OCI-LY7 (cell line): ENCODE data around the gene C6orf132. TPM values are rescaled to one million over a fixed set of nuclear protein-coding genes. Genes with fewer than 3 reads are reported as not detected.
A peak's percentile ranks its signal among the peaks of the same experiment; 100 is the strongest.

Experiments
- BruUV-seq: library from RNA; stranded (reverse); fragments of 400-500 nt; replicated peaks from 2 replicates; lab custom pipeline; 2021; lab: Mats Ljungman, UMichigan
- CTCF ChIA-PET: fragments of 300-600 bp; sonication (Branson Sonifier 250); formaldehyde crosslinking; loops from one replicate; lab custom pipeline; 2022; ENCODE audit warnings: antibody characterized with exemption; ENCODE audit not compliant: unreplicated experiment; lab: Charles Lee
- POLR2A ChIA-PET: fragments of 300-600 bp; sonication (Branson Sonifier 250); formaldehyde crosslinking; loops from one replicate; lab custom pipeline; 2022; ENCODE audit warnings: antibody characterized with exemption; lab: Charles Lee
- DNase-seq: peaks from one replicate; pipeline ENCODE4 v3.0.0-alpha.2; 2015; ENCODE audit warnings: low spot score
- H2AFZ ChIP-seq: fragments of 200-600 bp; sonication (generic), shearing (Covaris generic); 2 replicates; pipeline ENCODE4 v1.6.1; 2014; ENCODE audit warnings: mild to moderate bottlenecking, antibody characterized with exemption, low read length, moderate library complexity
- H3K27ac ChIP-seq: fragments of 200-600 bp; sonication (generic); 2 replicates; pipeline ENCODE4 v1.5.1; 2014; ENCODE audit warnings: mixed run types, low read depth, mild to moderate bottlenecking, moderate library complexity, low read length, inconsistent platforms; ENCODE audit not compliant: poor library complexity, severe bottlenecking
- H3K36me3 ChIP-seq: fragments of 200-600 bp; sonication (generic); 2 replicates; pipeline ENCODE4 v1.6.1; 2014; ENCODE audit warnings: mild to moderate bottlenecking, antibody characterized with exemption, low read length, moderate library complexity, mixed read lengths; ENCODE audit not compliant: insufficient read depth
- H3K4me1 ChIP-seq: fragments of 200-600 bp; sonication (generic); 2 replicates; pipeline ENCODE4 v1.5.1; 2014; ENCODE audit warnings: mild to moderate bottlenecking, low read length; ENCODE audit not compliant: insufficient read depth, poor library complexity, severe bottlenecking
- H3K4me2 ChIP-seq: fragments of 200-600 bp; sonication (generic); 2 replicates; pipeline ENCODE4 v1.6.1; 2014; ENCODE audit warnings: mild to moderate bottlenecking, low read length
- H3K4me3 ChIP-seq: fragments of 200-600 bp; sonication (generic); 2 replicates; pipeline ENCODE4 v1.5.1; 2014; ENCODE audit warnings: mild to moderate bottlenecking, low read depth, low read length; ENCODE audit not compliant: poor library complexity, severe bottlenecking
- H3K79me2 ChIP-seq: fragments of 200-600 bp; sonication (generic); 2 replicates; pipeline ENCODE4 v1.6.1; 2016; ENCODE audit warnings: low read depth, mild to moderate bottlenecking, low read length, moderate library complexity, mixed read lengths; ENCODE audit not compliant: insufficient read depth
- H3K9me2 ChIP-seq: fragments of 200-600 bp; sonication (generic); 2 replicates; pipeline ENCODE4 v1.6.1; 2016; ENCODE audit warnings: mild to moderate bottlenecking, low read length, mixed read lengths; ENCODE audit not compliant: insufficient read depth
- H3K9me3 ChIP-seq: fragments of 200-600 bp; sonication (generic); 2 replicates; pipeline ENCODE4 v1.6.1; 2014; ENCODE audit warnings: mild to moderate bottlenecking, mixed run types, low read length, mixed read lengths
- H4K20me1 ChIP-seq: fragments of 200-600 bp; sonication (generic); 2 replicates; pipeline ENCODE4 v1.6.1; 2014; ENCODE audit warnings: mild to moderate bottlenecking, antibody characterized with exemption, low read length, moderate library complexity, mixed read lengths; ENCODE audit not compliant: insufficient read depth
- CTCF ChIP-seq: fragments of 200-600 bp; sonication (generic); conservative IDR thresholded peaks from 2 replicates; pipeline ENCODE4 v1.5.1; 2014; ENCODE audit warnings: mild to moderate bottlenecking, antibody characterized with exemption, low read length, moderate library complexity, mixed read lengths
- EZH2phosphoT487 ChIP-seq: fragments of 200-600 bp; sonication (generic); IDR thresholded peaks from 2 replicates; pipeline ENCODE4 v1.6.1; 2018; ENCODE audit warnings: low read depth, borderline replicate concordance, mild to moderate bottlenecking, mixed run types, antibody characterized with exemption, low read length, moderate library complexity, mixed read lengths
- intact Hi-C: fragments of 100-400 bp; cut with micrococcal nuclease; formaldehyde crosslinking; loops from one replicate; pipeline ENCODE4 v1.10.0; 2022; ENCODE audit not compliant: unreplicated experiment
- total RNA-seq, 2 experiments: library from RNA; depleted of rRNA in 1 of 2; stranded (reverse); fragments of >200 nt in 1 of 2; shearing (Covaris generic) in 1 of 2; gene quantifications; 2 replicates each; pipeline ENCODE4 v1.2.3, GENCODE V29; 2014 to 2022

C6orf132 gene
- total RNA-seq, 2 experiments from 2014 or later, result 0.03 TPM; not detected in 1

- Histone ChIP-seq H2AFZ (no peak overlapping the region), H3K4me3 (no peak overlapping the region), H3K79me2 (peaks cover 13% of the 10 kb centered on the region; the same call in 1 of the 2 replicates), H3K9me2 (no peaks in the 10 kb centered on the region), H4K20me1 (no peaks in the 10 kb centered on the region), H3K36me3 (peaks cover 63% of the 10 kb centered on the region), H3K27ac (no peak overlapping the region), H3K9me3 (no peaks in the 10 kb centered on the region), H3K4me1 (peaks cover 23% of the 10 kb centered on the region), H3K4me2 (no peak overlapping the region)
- CTCF ChIA-PET, result no interaction called here
- no TSS peak for BruUV-seq
- TF ChIP-seq EZH2phosphoT487 (no peak), CTCF (no peak)
- DNase-seq, result no peak
- intact Hi-C loops, result no loop called here
- POLR2A ChIA-PET, result interaction anchor here (0.6 kb wide), 1 partner anchor 149 kb away, joined by 3 read pairs; no protein-coding TSS in a partner anchor
Observed at GRCh38 chr6:42053601-42054000, 88.8 kb downstream of the C6orf132 start.

DNA sequence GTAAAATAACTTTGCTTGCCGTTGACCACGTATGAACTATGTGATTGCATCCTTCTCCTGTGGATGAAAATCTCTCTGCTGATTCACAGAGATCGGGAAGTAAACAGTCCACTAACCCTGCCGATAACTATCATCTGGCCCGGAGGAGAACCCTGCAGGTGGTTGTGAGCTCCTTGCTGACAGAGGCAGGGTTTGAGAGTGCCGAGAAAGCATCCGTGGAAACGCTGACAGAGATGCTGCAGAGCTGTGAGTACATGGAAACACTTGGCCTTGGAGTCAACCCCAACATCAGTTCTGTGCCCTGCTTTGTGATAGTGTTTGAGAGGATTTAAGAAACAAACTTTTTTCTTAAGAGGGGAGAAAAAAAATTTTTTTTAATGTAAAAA is 91.2 kb downstream of the C6orf132 start:
- intact Hi-C loops, result no loop called here
- H3K4me3 ChIP-seq, result peak overlapping the region; percentile 82

More for the DNA sequence above, 91.2 kb downstream of the C6orf132 start:
- Histone ChIP-seq H3K4me1 (peaks cover 39% of the 10 kb centered on the region), H4K20me1 (no peaks in the 10 kb centered on the region; the same call in 1 of the 2 replicates), H3K36me3 (peaks cover 39% of the 10 kb centered on the region), H3K79me2 (peaks cover 30% of the 10 kb centered on the region; the same call in 1 of the 2 replicates), H3K9me2 (no peaks in the 10 kb centered on the region), H3K4me2 (peak overlapping the region; percentile 67), H2AFZ (no peak overlapping the region; the same call in 1 of the 2 replicates), H3K27ac (peak overlapping the region; percentile 74), H3K9me3 (no peaks in the 10 kb centered on the region)
- ChIA-PET POLR2A (interaction anchor here (1.0 to 1.7 kb wide), 7 partner anchors 11 to 175 kb away, joined by 3 to 10 read pairs (median 5); no protein-coding TSS in a partner anchor), CTCF (interaction anchor here (1.3 kb wide), 1 partner anchor 130 kb away, joined by 4 read pairs; the partner anchor contains the start of genes BYSL and MED20)
- BruUV-seq, result no TSS peak
- DNase-seq, result peak; percentile 17
- TF ChIP-seq CTCF, result no peak
- no peak for TF ChIP-seq EZH2phosphoT487

Other genes with a start within 250 kb of the C6orf132 start
- gene USP49, start 247.2 kb downstream of the C6orf132 start, total RNA-seq (2014; rRNA removed; shearing (Covaris generic)), result 7.4 and 9.0 TPM in 2 replicates
- gene USP49, start 247.2 kb downstream of the C6orf132 start, total RNA-seq (2022), result 17.8 and 21.4 TPM in 2 replicates
- gene MED20, start 221.5 kb downstream of the C6orf132 start, total RNA-seq (2014; rRNA removed; shearing (Covaris generic)), result 27.7 and 30.7 TPM in 2 replicates
- 33.2 and 35.2 TPM in 2 replicates for gene MED20, start 221.5 kb downstream of the C6orf132 start, total RNA-seq (2022)
- gene BYSL, start 221.1 kb downstream of the C6orf132 start, total RNA-seq (2014; rRNA removed; shearing (Covaris generic)), result 36.1 and 41.9 TPM in 2 replicates
- gene BYSL, start 221.1 kb downstream of the C6orf132 start, total RNA-seq (2022), result 43.7 and 54.5 TPM in 2 replicates
- 229 and 319 TPM in 2 replicates for gene CCND3, start 200.8 kb downstream of the C6orf132 start, total RNA-seq (2014; rRNA removed; shearing (Covaris generic))
- gene CCND3, start 200.8 kb downstream of the C6orf132 start, total RNA-seq (2022), result 244 and 303 TPM in 2 replicates
- 33.2 and 35.1 TPM in 2 replicates for gene TAF8, start 92.1 kb downstream of the C6orf132 start, total RNA-seq (2014; rRNA removed; shearing (Covaris generic))
- gene TAF8, start 92.1 kb downstream of the C6orf132 start, total RNA-seq (2022), result 47.8 and 56.0 TPM in 2 replicates
- gene GUCA1A, start 30.7 kb upstream of the C6orf132 start, total RNA-seq (2014; rRNA removed; shearing (Covaris generic)), result not detected in 2 replicates
- gene GUCA1A, start 30.7 kb upstream of the C6orf132 start, total RNA-seq (2022), result not detected in 2 replicates
- 1.4 and 1.9 TPM in 2 replicates for gene GUCA1B, start 52.3 kb upstream of the C6orf132 start, total RNA-seq (2014; rRNA removed; shearing (Covaris generic))
- 3.0 and 4.3 TPM in 2 replicates for gene GUCA1B, start 52.3 kb upstream of the C6orf132 start, total RNA-seq (2022)
- gene MRPS10, start 75.2 kb upstream of the C6orf132 start, total RNA-seq (2014; rRNA removed; shearing (Covaris generic)), result 25.1 and 25.8 TPM in 2 replicates
- gene MRPS10, start 75.2 kb upstream of the C6orf132 start, total RNA-seq (2022), result 44.6 and 45.0 TPM in 2 replicates